ENCODE data around the gene FEV. TPM values are rescaled to one million over a fixed set of nuclear protein-coding genes. Genes with fewer than 3 reads are reported as not detected.

Gene FEV
- total RNA-seq, 1 donor from 2014 or later = not detected

GRCh38 chr2:219024059-219024458 lies 39.1 kb upstream of the FEV start:
- Histone ChIP-seq H3K27ac (no peak overlapping the region), H3K27me3 (no peaks in the 10 kb centered on the region), H3K4me1 (no peaks in the 10 kb centered on the region), H3K36me3 (no peaks in the 10 kb centered on the region), H3K4me3 (no peak overlapping the region), H3K9me3 (no peaks in the 10 kb centered on the region)
- intact Hi-C loops (cut with DNase I) = no loop called here
- no peak for DNase-seq (ENCODE audit: low spot score in 2 of 2)
- TF ChIP-seq, protein P1, sequence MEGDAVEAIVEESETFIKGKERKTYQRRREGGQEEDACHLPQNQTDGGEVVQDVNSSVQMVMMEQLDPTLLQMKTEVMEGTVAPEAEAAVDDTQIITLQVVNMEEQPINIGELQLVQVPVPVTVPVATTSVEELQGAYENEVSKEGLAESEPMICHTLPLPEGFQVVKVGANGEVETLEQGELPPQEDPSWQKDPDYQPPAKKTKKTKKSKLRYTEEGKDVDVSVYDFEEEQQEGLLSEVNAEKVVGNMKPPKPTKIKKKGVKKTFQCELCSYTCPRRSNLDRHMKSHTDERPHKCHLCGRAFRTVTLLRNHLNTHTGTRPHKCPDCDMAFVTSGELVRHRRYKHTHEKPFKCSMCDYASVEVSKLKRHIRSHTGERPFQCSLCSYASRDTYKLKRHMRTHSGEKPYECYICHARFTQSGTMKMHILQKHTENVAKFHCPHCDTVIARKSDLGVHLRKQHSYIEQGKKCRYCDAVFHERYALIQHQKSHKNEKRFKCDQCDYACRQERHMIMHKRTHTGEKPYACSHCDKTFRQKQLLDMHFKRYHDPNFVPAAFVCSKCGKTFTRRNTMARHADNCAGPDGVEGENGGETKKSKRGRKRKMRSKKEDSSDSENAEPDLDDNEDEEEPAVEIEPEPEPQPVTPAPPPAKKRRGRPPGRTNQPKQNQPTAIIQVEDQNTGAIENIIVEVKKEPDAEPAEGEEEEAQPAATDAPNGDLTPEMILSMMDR (IDR thresholded peaks at IDR 0.05) = no peak

DNA sequence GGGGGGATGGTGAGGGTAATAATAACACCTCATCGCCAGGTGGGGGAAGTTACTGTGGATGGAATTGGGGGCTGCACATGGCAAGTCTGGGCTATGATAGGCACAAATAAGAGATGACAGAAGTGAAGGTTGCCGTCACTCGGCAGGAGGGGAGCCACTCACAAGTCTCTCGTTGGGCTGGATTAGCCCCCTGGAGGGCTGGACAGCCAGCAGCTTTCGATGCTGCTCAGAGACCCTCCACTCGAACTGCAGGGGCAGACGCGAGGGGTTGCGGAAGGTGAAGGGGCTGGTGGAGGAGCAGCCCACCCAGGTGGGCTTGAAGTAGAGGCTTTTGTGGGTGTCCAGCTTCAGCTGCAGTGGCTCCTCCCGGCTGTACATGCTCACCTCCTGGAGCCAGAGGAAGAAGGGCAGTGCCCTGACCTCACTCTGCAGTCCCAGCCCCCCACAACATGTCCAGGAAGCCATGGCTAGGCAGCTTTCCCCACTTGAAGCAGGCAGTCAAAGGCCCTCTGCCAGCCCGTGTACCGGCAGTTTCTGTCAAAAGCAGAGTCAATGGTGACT lies 38.1 kb upstream of the FEV start:
- no peaks in the 10 kb centered on the region for H3K9me3 ChIP-seq
- H3K27ac ChIP-seq = no peak overlapping the region
- no peak overlapping the region for H3K4me3 ChIP-seq
- no peaks in the 10 kb centered on the region for H3K36me3 ChIP-seq
- H3K27me3 ChIP-seq = no peaks in the 10 kb centered on the region
- TF ChIP-seq, protein P1 (IDR thresholded peaks at IDR 0.05) = no peak
- peaks cover 0 to 7% of the 10 kb centered on the region in 2 donors for H3K4me1 ChIP-seq
- no peak for DNase-seq (ENCODE audit: low spot score in 2 of 2)
- intact Hi-C loops (cut with DNase I) = no loop called here

DNA sequence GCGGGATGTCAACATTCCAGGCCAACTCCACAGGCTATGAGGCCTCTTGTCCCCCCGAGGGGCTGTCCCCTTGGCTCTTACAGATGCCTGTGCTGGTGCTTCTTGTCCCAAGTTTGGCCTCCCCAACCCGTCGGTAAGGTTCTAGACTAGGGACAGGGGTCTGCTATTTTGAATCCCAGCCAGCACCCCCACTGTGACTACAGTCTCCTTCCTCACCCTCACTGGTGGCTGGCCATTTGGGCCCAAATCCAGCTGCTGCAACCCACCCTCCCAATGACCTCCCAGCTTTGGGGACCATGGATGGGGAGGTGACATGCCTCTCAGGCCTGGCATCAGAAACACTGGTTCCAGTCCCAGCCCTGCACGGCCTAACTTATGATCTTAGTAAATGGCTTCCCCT lies 37.6 kb upstream of the FEV start:
- no peak for DNase-seq (ENCODE audit: low spot score in 2 of 2)
- no peaks in the 10 kb centered on the region for H3K9me3 ChIP-seq
- intact Hi-C loops (cut with DNase I) = no loop called here
- no peak overlapping the region for H3K4me3 ChIP-seq
- H3K27ac ChIP-seq = no peak overlapping the region
- H3K4me1 ChIP-seq = peaks cover 0 to 13% of the 10 kb centered on the region in 2 donors
- H3K27me3 ChIP-seq = no peaks in the 10 kb centered on the region
- H3K36me3 ChIP-seq = no peaks in the 10 kb centered on the region
- TF ChIP-seq, protein P1 (IDR thresholded peaks at IDR 0.05) = no peak

DNA sequence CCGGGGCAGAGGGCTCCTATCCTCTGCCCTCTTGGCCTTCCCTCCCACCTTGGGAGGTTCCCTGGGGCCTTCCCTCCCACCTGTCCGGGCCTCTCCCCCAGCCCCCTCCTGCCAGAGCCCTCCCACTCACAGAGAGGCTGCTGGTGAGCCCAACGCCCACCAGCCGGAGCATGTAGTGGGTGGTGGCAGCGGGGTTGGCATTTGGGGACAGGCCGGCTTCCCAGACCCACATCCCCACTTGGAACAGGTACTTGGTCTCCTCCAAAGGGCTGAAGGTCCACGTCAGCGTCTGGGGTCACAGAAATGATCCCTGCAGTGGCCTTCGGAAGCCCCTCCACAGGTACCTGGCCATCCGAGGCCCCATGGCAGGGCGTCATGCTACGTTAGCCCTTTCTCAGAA lies 37.1 kb upstream of the FEV start:
- DNase-seq (ENCODE audit: low spot score in 2 of 2) = no peak
- TF ChIP-seq, protein P1 (IDR thresholded peaks at IDR 0.05) = no peak
- intact Hi-C loops (cut with DNase I) = no loop called here

GRCh38 chr2:219021591-219021990 lies 36.6 kb upstream of the FEV start:
- Histone ChIP-seq H3K27ac (no peak overlapping the region), H3K27me3 (no peaks in the 10 kb centered on the region), H3K9me3 (no peaks in the 10 kb centered on the region), H3K4me3 (no peak overlapping the region), H3K36me3 (no peaks in the 10 kb centered on the region), H3K4me1 (peaks cover 0 to 19% of the 10 kb centered on the region in 2 donors)
- intact Hi-C loops (cut with DNase I) = no loop called here
- TF ChIP-seq, protein P1 (IDR thresholded peaks at IDR 0.05) = no peak
- no peak for DNase-seq (ENCODE audit: low spot score in 2 of 2)

More for the DNA sequence above, 37.1 kb upstream of the FEV start:
- Histone ChIP-seq H3K36me3 (no peaks in the 10 kb centered on the region), H3K4me3 (no peak overlapping the region), H3K27ac (no peak overlapping the region), H3K27me3 (no peaks in the 10 kb centered on the region), H3K9me3 (no peaks in the 10 kb centered on the region), H3K4me1 (peaks cover 0 to 18% of the 10 kb centered on the region in 2 donors)

Data from ascending aorta (tissue), 2 donors.